Lung (tissue), 12 donors: ENCODE results near the gene PPP1R12C. TPM values are rescaled to one million over a fixed set of nuclear protein-coding genes. Genes with fewer than 3 reads are reported as not detected.

Source experiments
- ATAC-seq: fragments of 200-7000 bp; cut with Tn5 transposase; one replicate; pipeline ENCODE4 v1.9.1; 2020; ENCODE audit warnings: moderate number of reproducible peaks; ENCODE audit not compliant: insufficient read depth, low FRiP score
- DNase-seq, 3 donors: peaks; one replicate each; pipeline ENCODE4 v3.0.0-alpha.2; 2013 to 2017
- H3K27ac ChIP-seq, 2 donors: one replicate each; pipeline ENCODE4 v1.5.1; 2013; ENCODE audit warnings: mild to moderate bottlenecking in 2 of 2, moderate library complexity in 2 of 2, control low read depth in 1 of 2, inconsistent platforms in 1 of 2, low read depth in 1 of 2, low read length in 1 of 2
- H3K27me3 ChIP-seq, 3 donors: one replicate each; pipeline ENCODE4 v1.5.1; 2013; ENCODE audit warnings: low read length in 2 of 3; ENCODE audit not compliant: control insufficient read depth in 3 of 3, insufficient read depth in 3 of 3
- H3K36me3 ChIP-seq, 4 donors: one replicate each; pipeline ENCODE4 v1.5.1; 2013; ENCODE audit warnings: low read length in 4 of 4, mild to moderate bottlenecking in 1 of 4, moderate library complexity in 1 of 4; ENCODE audit not compliant: control insufficient read depth in 4 of 4, insufficient read depth in 4 of 4
- H3K4me1 ChIP-seq, 5 donors: one replicate each; pipeline ENCODE4 v1.5.1; 2013; ENCODE audit warnings: low read length in 5 of 5, mild to moderate bottlenecking in 2 of 5, moderate library complexity in 1 of 5; ENCODE audit not compliant: control insufficient read depth in 5 of 5, insufficient read depth in 5 of 5
- H3K4me3 ChIP-seq: one replicate; pipeline ENCODE4 v1.5.1; 2013; ENCODE audit warnings: mild to moderate bottlenecking, control low read depth, moderate library complexity
- H3K9ac ChIP-seq, 2 donors: one replicate each; pipeline ENCODE4 v1.5.1; 2013; ENCODE audit warnings: low read length in 2 of 2, control low read depth in 1 of 2; ENCODE audit not compliant: insufficient read depth in 1 of 2
- H3K9me3 ChIP-seq, 4 donors: one replicate each; pipeline ENCODE4 v1.5.1; 2013; ENCODE audit warnings: low read length in 3 of 4, mild to moderate bottlenecking in 1 of 4, moderate library complexity in 1 of 4; ENCODE audit not compliant: control insufficient read depth in 4 of 4, insufficient read depth in 3 of 4
- CTCF ChIP-seq: IDR thresholded peaks from 2 replicates; pipeline ENCODE4 v1.5.1; 2012; ENCODE audit warnings: mild to moderate bottlenecking; ENCODE audit errors: control extremely low read depth, extremely low read depth
- WGBS, 2 donors: extraction: QIAGEN DNeasy Blood & Tissue Kit; methylation state at CpG; one replicate each; pipeline ENCODE4 v1.1.7; 2013; 5-methylcytosine and 5-hydroxymethylcytosine counted together
- polyA plus RNA-seq, 2 donors: library from polyadenylated mRNA; stranded (reverse); fragments of 200-250 nt; gene quantifications; one replicate each; pipeline ENCODE4 v1.2.1, GENCODE V29; 2013
- total RNA-seq, 2 donors: library from RNA; depleted of rRNA in 1 of 2; stranded (reverse); fragments of >200 nt in 1 of 2; gene quantifications; one replicate each; pipeline ENCODE4 v1.2.1, GENCODE V29; 2014 to 2021
- donor health status: control.
- donor health status: control.
- donor health status: Bipolar disorder and iron deficiency.
- donor health status: healthy.
- donor health status: DM: yes; HTN: yes; CAD: no.

PPP1R12C gene
- total and polyA plus RNA-seq, 4 donors: 47.4 to 163 (median 111) TPM

DNA sequence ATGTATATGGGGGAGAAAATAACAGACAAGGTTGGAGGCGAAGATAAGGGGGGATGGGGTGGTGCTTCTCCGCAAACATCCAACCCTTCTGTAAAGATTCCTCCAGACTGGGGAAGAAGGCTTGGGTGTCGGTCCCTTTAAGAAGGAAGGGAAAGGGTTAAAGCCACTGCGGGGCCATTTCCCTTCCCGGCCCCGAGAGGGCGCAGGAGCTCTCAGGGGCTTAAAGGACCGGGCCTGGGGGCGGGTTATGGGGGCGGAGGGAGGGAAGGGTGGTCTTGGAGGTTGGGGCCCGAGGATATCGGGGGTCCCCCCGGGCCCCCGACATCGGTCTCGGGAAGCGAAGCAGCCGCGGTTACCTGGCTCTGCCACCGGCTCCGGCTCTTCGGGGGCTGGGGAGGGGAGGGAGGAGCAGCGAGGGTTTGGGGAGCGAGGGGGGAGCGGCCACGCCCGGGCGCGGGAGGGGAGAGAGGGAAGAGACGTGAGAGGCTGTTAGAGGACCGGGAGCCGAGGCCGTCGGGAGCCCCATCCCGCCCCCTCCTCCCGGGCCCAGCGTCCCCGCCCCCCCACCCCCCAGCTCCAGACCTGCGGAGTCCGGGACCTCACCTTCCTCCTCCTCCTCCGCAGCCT, 28.8 kb upstream of the PPP1R12C start:
- Histone ChIP-seq H3K27ac (no peak overlapping the region), H3K9ac (no peak overlapping the region), H3K36me3 (no peaks in the 10 kb centered on the region), H3K9me3 (peaks cover 0 to 5% (median 0%) of the 10 kb centered on the region in 4 donors), H3K4me3 (no peak overlapping the region), H3K27me3 (peaks cover 11 to 51% (median 29%) of the 10 kb centered on the region in 3 donors), H3K4me1 (peaks cover 0 to 4% (median 0%) of the 10 kb centered on the region in 5 donors)
- 1 to 3% methylated on average over 21 to 39 of the region's 41 CpGs for WGBS, 2 donors
- DNase-seq: no peak
- TF ChIP-seq CTCF: no peak
- ATAC-seq: no peak

GRCh38 chr19:55145232-55145631, 27.8 kb upstream of the PPP1R12C start:
- no peaks in the 10 kb centered on the region for H3K36me3 ChIP-seq
- H3K27me3 ChIP-seq: peaks cover 11 to 51% (median 24%) of the 10 kb centered on the region in 3 donors
- no peak for TF ChIP-seq CTCF
- H3K9me3 ChIP-seq: peaks cover 0 to 5% (median 0%) of the 10 kb centered on the region in 4 donors
- H3K4me1 ChIP-seq: peaks cover 0 to 4% (median 0%) of the 10 kb centered on the region in 5 donors
- no peak overlapping the region for H3K4me3 ChIP-seq
- H3K9ac ChIP-seq: no peak overlapping the region
- ATAC-seq: no peak
- DNase-seq: no peak
- WGBS, 2 donors: 17 to 23% methylated on average over 2 to 3 of the region's 3 CpGs
- no peak overlapping the region for H3K27ac ChIP-seq

- Histone ChIP-seq H3K36me3 (no peaks in the 10 kb centered on the region), H3K4me1 (peaks cover 0 to 4% (median 0%) of the 10 kb centered on the region in 5 donors), H3K9me3 (peaks cover 0 to 5% (median 0%) of the 10 kb centered on the region in 4 donors), H3K27me3 (peaks cover 11 to 27% (median 21%) of the 10 kb centered on the region in 3 donors), H3K9ac (no peak overlapping the region), H3K27ac (no peak overlapping the region), H3K4me3 (no peak overlapping the region)
- TF ChIP-seq CTCF: no peak
- DNase-seq (no peak), ATAC-seq (no peak)
- 21 to 24% methylated on average over 21 of the region's 21 CpGs for WGBS, 2 donors
Observed at GRCh38 chr19:55141696-55142095, 24.3 kb upstream of the PPP1R12C start.
